Renal cortical epithelial cell (primary cell): ENCODE results near the gene ETV1. TPM values are rescaled to one million over a fixed set of nuclear protein-coding genes. Genes with fewer than 3 reads are reported as not detected.
A peak's percentile ranks its signal among the peaks of the same experiment; 100 is the strongest.

ENCODE experiments used
- DNase-seq: peaks from one replicate; pipeline ENCODE4 v3.0.0-alpha.2; 2011; ENCODE audit warnings: low read depth
- total RNA-seq: library from RNA; depleted of rRNA; stranded (reverse); fragments of >200 nt; gene quantifications from 2 replicates; pipeline ENCODE4 v1.2.3, GENCODE V29; 2014

Gene ETV1
- 2.3 and 3.0 TPM in 2 replicates for total RNA-seq

- peak; percentile 64 for DNase-seq
These were observed at the start of gene ETV1 for GRCh38 chr7:13989126-13989948. Gene ETV1 (minus strand): TSS chr7:13989666. CDS start chr7:13989052, 614 bp downstream.

- no peak for DNase-seq
These were observed 34.9 kb upstream of the ETV1 start for GRCh38 chr7:14024406-14024805.

- no peak for DNase-seq
These were observed 34.4 kb upstream of the ETV1 start for GRCh38 chr7:14023838-14024237.

- DNase-seq, result no peak
These were observed 33.9 kb upstream of the ETV1 start for GRCh38 chr7:14023342-14023741.

GRCh38 chr7:14021069-14021468, 31.6 kb upstream of the ETV1 start:
- peak; percentile 71 for DNase-seq

- DNase-seq, result peak; percentile 6
These were observed 31.0 kb upstream of the ETV1 start for GRCh38 chr7:14020339-14020900.

- DNase-seq, result no peak
These were observed 29.3 kb upstream of the ETV1 start for GRCh38 chr7:14018751-14019150.

- DNase-seq, result peak; percentile 11
These were observed 27.5 kb upstream of the ETV1 start for GRCh38 chr7:14016950-14017349.

- DNase-seq, result no peak
These were observed 24.4 kb upstream of the ETV1 start for GRCh38 chr7:14013898-14014297.

- DNase-seq, result no peak
These were observed 20.3 kb upstream of the ETV1 start for GRCh38 chr7:14009453-14010418.

- DNase-seq, result no peak
These were observed 11.7 kb upstream of the ETV1 start for GRCh38 chr7:14001139-14001538.

GRCh38 chr7:14000247-14000646, 10.8 kb upstream of the ETV1 start:
- DNase-seq, result no peak

- peak; percentile 50 for DNase-seq
These were observed 9.4 kb upstream of the ETV1 start for GRCh38 chr7:13998866-13999265.

- DNase-seq, result no peak
These were observed 3.1 kb upstream of the ETV1 start for GRCh38 chr7:13992596-13992964.

- DNase-seq, result no peak
These were observed 2.5 kb upstream of the ETV1 start for GRCh38 chr7:13991791-13992595.

- DNase-seq, result peak; percentile 97
These were observed 1.7 kb upstream of the ETV1 start for GRCh38 chr7:13990984-13991790.

- DNase-seq, result peak; percentile 40
These were observed 985 bp upstream of the ETV1 start for GRCh38 chr7:13990319-13990983.

- no peak for DNase-seq
These were observed 461 bp upstream of the ETV1 start for GRCh38 chr7:13989949-13990305.

GRCh38 chr7:13988731-13989125, 738 bp downstream of the ETV1 start:
- DNase-seq, result peak; percentile 41

GRCh38 chr7:13988065-13988464, 1.4 kb downstream of the ETV1 start:
- peak; percentile 22 for DNase-seq
